MM.1S (cell line): Measurements from ENCODE around the gene NUB1.

Source experiments
- DNase-seq: peaks from one replicate; pipeline ENCODE4 v3.0.0-alpha.2; 2015
- H2AFZ ChIP-seq: fragments of 300-600 bp; sonication (generic); 2 replicates; pipeline ENCODE4 v1.6.0; 2016; ENCODE audit warnings: antibody characterized with exemption, low read length
- H3F3A ChIP-seq: fragments of 300-600 bp; sonication (generic); 2 replicates; pipeline ENCODE4 v1.6.1; 2016; ENCODE audit warnings: mild to moderate bottlenecking, antibody characterized with exemption, low read length, moderate library complexity, mixed read lengths; ENCODE audit not compliant: insufficient read depth
- H3K27ac ChIP-seq: fragments of 300-600 bp; sonication (generic); 2 replicates; pipeline ENCODE4 v1.5.1; 2016; ENCODE audit warnings: mild to moderate bottlenecking, low read length
- H3K27me3 ChIP-seq: fragments of 300-600 bp; sonication (generic); replicated peaks from 2 replicates; pipeline ENCODE4 v1.6.0; 2016; ENCODE audit warnings: low read length; ENCODE audit not compliant: insufficient read depth
- H3K36me3 ChIP-seq: fragments of 300-600 bp; sonication (generic); replicated peaks from 2 replicates; pipeline ENCODE4 v1.6.1; 2016; ENCODE audit warnings: mild to moderate bottlenecking, low read length, mixed read lengths; ENCODE audit not compliant: insufficient read depth
- H3K4me1 ChIP-seq: fragments of 300-600 bp; sonication (generic); 2 replicates; pipeline ENCODE4 v1.6.1; 2016; ENCODE audit warnings: low read length, mixed read lengths
- H3K4me2 ChIP-seq: fragments of 300-600 bp; sonication (generic); 2 replicates; pipeline ENCODE4 v1.6.0; 2016; ENCODE audit warnings: low read depth, low read length
- H3K4me3 ChIP-seq: fragments of 300-600 bp; sonication (generic); 2 replicates; pipeline ENCODE4 v1.5.1; 2016; ENCODE audit warnings: low read length, mixed read lengths
- H3K79me2 ChIP-seq: fragments of 300-600 bp; sonication (generic); 2 replicates; pipeline ENCODE4 v1.6.1; 2016; ENCODE audit warnings: mixed run types, low read length, mixed read lengths
- H3K9ac ChIP-seq: fragments of 300-600 bp; sonication (generic); 2 replicates; pipeline ENCODE4 v1.6.1; 2016; ENCODE audit warnings: low read length, mixed read lengths
- H3K9me2 ChIP-seq: fragments of 300-600 bp; sonication (generic); replicated peaks from 2 replicates; pipeline ENCODE4 v1.6.1; 2016; ENCODE audit warnings: mild to moderate bottlenecking, low read length, mixed read lengths; ENCODE audit not compliant: insufficient read depth
- H3K9me3 ChIP-seq: fragments of 300-600 bp; sonication (generic); replicated peaks from 2 replicates; pipeline ENCODE4 v1.6.1; 2016; ENCODE audit warnings: mild to moderate bottlenecking, low read length, mixed read lengths; ENCODE audit not compliant: insufficient read depth
- H4K20me1 ChIP-seq: fragments of 300-600 bp; sonication (generic); 2 replicates; pipeline ENCODE4 v1.6.1; 2016; ENCODE audit warnings: mild to moderate bottlenecking, low read length, moderate library complexity, mixed read lengths; ENCODE audit not compliant: insufficient read depth
- CTCF ChIP-seq: fragments of 300-600 bp; sonication (generic); IDR thresholded peaks from 2 replicates; pipeline ENCODE4 v1.5.1; 2016; ENCODE audit warnings: antibody characterized with exemption, low read length, mixed read lengths
- EZH2 ChIP-seq: fragments of 300-600 bp; sonication (generic); optimal IDR thresholded peaks from 2 replicates; pipeline ENCODE3; 2017; ENCODE audit warnings: low read depth, mild to moderate bottlenecking, antibody characterized with exemption, low read length, mixed read lengths
- EZH2phosphoT487 ChIP-seq: fragments of 300-600 bp; sonication (generic); IDR thresholded peaks from 2 replicates; pipeline ENCODE4 v1.6.1; 2018; ENCODE audit warnings: antibody characterized with exemption, low read length

NUB1 gene

GRCh38 chr7:151400626-151401315 is 59.2 kb downstream of the NUB1 start:
- no peak for TF ChIP-seq EZH2
- TF ChIP-seq CTCF, result no peak
- TF ChIP-seq EZH2phosphoT487, result no peak
- Histone ChIP-seq H3K79me2 (no peaks in the 10 kb centered on the region), H3K9me2 (no peaks in the 10 kb centered on the region), H4K20me1 (no peaks in the 10 kb centered on the region), H3K4me3 (no peak overlapping the region), H3K9ac (no peak overlapping the region), H3K27ac (no peak overlapping the region), H3K36me3 (no peaks in the 10 kb centered on the region), H2AFZ (no peak overlapping the region), H3K9me3 (no peaks in the 10 kb centered on the region), H3K27me3 (peaks cover 44% of the 10 kb centered on the region), H3K4me2 (no peak overlapping the region), H3F3A (no peaks in the 10 kb centered on the region), H3K4me1 (0 out of 2 replicates have a peak, but pooled peaks cover 2% of the 10 kb centered on the region)
- DNase-seq, result peak; percentile 40

GRCh38 chr7:151402029-151402835 is 60.6 kb downstream of the NUB1 start:
- Histone ChIP-seq H4K20me1 (no peaks in the 10 kb centered on the region), H3K4me1 (0 out of 2 replicates have a peak, but pooled peaks cover 2% of the 10 kb centered on the region), H3K4me2 (no peak overlapping the region), H3K27ac (no peak overlapping the region), H3K27me3 (peaks cover 44% of the 10 kb centered on the region), H3K9me3 (no peaks in the 10 kb centered on the region), H2AFZ (no peak overlapping the region), H3F3A (no peaks in the 10 kb centered on the region), H3K9me2 (no peaks in the 10 kb centered on the region), H3K4me3 (no peak overlapping the region), H3K36me3 (no peaks in the 10 kb centered on the region), H3K79me2 (no peaks in the 10 kb centered on the region), H3K9ac (no peak overlapping the region)
- TF ChIP-seq CTCF (no peak), EZH2 (no peak), EZH2phosphoT487 (no peak)
- DNase-seq, result no peak

GRCh38 chr7:151403764-151404163 is 62.2 kb downstream of the NUB1 start:
- Histone ChIP-seq H3K4me1 (0 out of 2 replicates have a peak, but pooled peaks cover 2% of the 10 kb centered on the region), H3K4me3 (no peak overlapping the region), H4K20me1 (no peaks in the 10 kb centered on the region), H3K9me2 (no peaks in the 10 kb centered on the region), H3K9me3 (no peaks in the 10 kb centered on the region), H3K79me2 (no peaks in the 10 kb centered on the region), H3K27me3 (peaks cover 50% of the 10 kb centered on the region), H3K27ac (no peak overlapping the region), H3K36me3 (no peaks in the 10 kb centered on the region), H3K4me2 (no peak overlapping the region), H3F3A (no peaks in the 10 kb centered on the region), H3K9ac (no peak overlapping the region), H2AFZ (no peak overlapping the region)
- no peak for DNase-seq
- TF ChIP-seq CTCF (no peak), EZH2 (no peak), EZH2phosphoT487 (no peak)
